HUES64 (cell line): ENCODE measurements around the gene PTGDS.
A peak's percentile ranks its signal among the peaks of the same experiment; 100 is the strongest.

Source experiments
- H3K27ac ChIP-seq: 2 replicates; pipeline ENCODE4 v1.7.0; 2013; ENCODE audit warnings: low read depth, low read length, inconsistent platforms
- H3K27me3 ChIP-seq: 2 replicates; pipeline ENCODE4 v1.6.1; 2013; ENCODE audit warnings: mild to moderate bottlenecking, low read length; ENCODE audit not compliant: insufficient read depth
- H3K36me3 ChIP-seq: 2 replicates; pipeline ENCODE4 v1.6.1; 2013; ENCODE audit warnings: mild to moderate bottlenecking, low read length; ENCODE audit not compliant: insufficient read depth
- H3K4me1 ChIP-seq: 2 replicates; pipeline ENCODE4 v1.6.1; 2013; ENCODE audit warnings: mild to moderate bottlenecking, low read length, moderate library complexity; ENCODE audit not compliant: insufficient read depth
- H3K4me3 ChIP-seq: 2 replicates; pipeline ENCODE4 v1.5.1; 2013; ENCODE audit warnings: mild to moderate bottlenecking, low read length, moderate library complexity
- H3K9ac ChIP-seq: 2 replicates; pipeline ENCODE4 v1.6.1; 2013; ENCODE audit warnings: mild to moderate bottlenecking, low read depth, low read length
- H3K9me3 ChIP-seq: 2 replicates; pipeline ENCODE4 v1.6.1; 2013; ENCODE audit warnings: low read depth, low read length; ENCODE audit not compliant: insufficient read depth
- WGBS: fragments of 150-250, 120-280 bp; methylation state at CpG from one replicate; pipeline ENCODE4 v1.1.7; 2013; ENCODE audit warnings: missing lambda C conversion rate; 5-methylcytosine and 5-hydroxymethylcytosine counted together

Gene PTGDS

GRCh38 chr9:136946228-136947027 lies 30.9 kb upstream of the PTGDS start:
- 92% methylated on average over 27 of the region's 27 CpGs for WGBS
- Histone ChIP-seq H3K36me3 (peaks cover 15% of the 10 kb centered on the region), H3K27ac (no peak overlapping the region), H3K27me3 (no peaks in the 10 kb centered on the region), H3K4me3 (no peak overlapping the region), H3K9ac (no peak overlapping the region), H3K4me1 (peaks cover 7% of the 10 kb centered on the region), H3K9me3 (no peaks in the 10 kb centered on the region)

- Histone ChIP-seq H3K9me3 (no peaks in the 10 kb centered on the region), H3K9ac (no peak overlapping the region; the same call in 1 of the 2 replicates), H3K4me3 (no peak overlapping the region), H3K27ac (no peak overlapping the region), H3K4me1 (peaks cover 7% of the 10 kb centered on the region), H3K36me3 (peaks cover 7% of the 10 kb centered on the region), H3K27me3 (no peaks in the 10 kb centered on the region)
- WGBS, result 78% methylated on average over 26 of the region's 26 CpGs
These were observed 30.0 kb upstream of the PTGDS start for GRCh38 chr9:136947028-136947891.

- WGBS, result 58% methylated on average over 15 of the region's 15 CpGs
- Histone ChIP-seq H3K4me1 (peaks cover 7% of the 10 kb centered on the region), H3K9me3 (no peaks in the 10 kb centered on the region), H3K4me3 (no peak overlapping the region), H3K27me3 (no peaks in the 10 kb centered on the region), H3K36me3 (no peaks in the 10 kb centered on the region), H3K27ac (no peak overlapping the region), H3K9ac (no peak overlapping the region)
These were observed 29.3 kb upstream of the PTGDS start for GRCh38 chr9:136947955-136948510.

DNA sequence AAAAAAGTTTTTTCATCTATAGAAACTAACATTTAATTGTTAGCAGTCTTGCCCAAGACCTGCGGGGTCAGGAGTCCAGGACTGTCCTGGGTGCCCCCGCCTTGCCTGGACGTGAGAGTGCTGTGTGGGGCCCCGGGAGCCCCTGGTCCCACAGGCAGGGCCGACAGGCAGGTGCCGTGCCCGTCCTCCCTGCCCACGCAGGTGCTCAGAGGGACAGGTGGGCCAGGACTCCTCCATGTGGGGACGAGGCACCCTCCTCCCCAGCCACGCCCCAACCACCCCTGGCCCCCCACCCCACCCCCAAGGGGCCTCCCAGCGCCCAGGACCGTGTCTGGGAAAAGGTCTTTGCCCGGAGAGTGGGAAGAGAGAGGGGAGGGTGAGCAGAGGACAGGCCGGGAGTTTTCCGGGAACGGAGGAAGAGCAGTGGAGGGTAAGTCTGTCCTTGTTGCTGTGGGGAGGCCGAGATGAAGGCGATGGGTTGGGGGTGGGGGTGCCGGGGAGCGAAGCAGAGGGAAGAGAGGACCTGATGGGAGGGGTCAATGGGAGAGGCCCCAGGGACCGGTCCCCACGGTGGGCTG lies 28.0 kb upstream of the PTGDS start:
- Histone ChIP-seq H3K9ac (peak overlapping the region; percentile 71), H3K4me3 (peak overlapping the region; percentile 67), H3K9me3 (no peaks in the 10 kb centered on the region), H3K27me3 (no peaks in the 10 kb centered on the region), H3K36me3 (no peaks in the 10 kb centered on the region), H3K27ac (no peak overlapping the region), H3K4me1 (peaks cover 7% of the 10 kb centered on the region)
- 29% methylated on average over 22 of the region's 22 CpGs for WGBS

- H3K36me3 ChIP-seq, result no peaks in the 10 kb centered on the region
- H3K27me3 ChIP-seq, result no peaks in the 10 kb centered on the region
- peak overlapping the region; percentile 77 for H3K9ac ChIP-seq
- 4% methylated on average over 63 of the region's 63 CpGs for WGBS
- no peaks in the 10 kb centered on the region for H3K9me3 ChIP-seq
- H3K27ac ChIP-seq, result peak overlapping the region; percentile 63
- H3K4me3 ChIP-seq, result peak overlapping the region; percentile 67
- H3K4me1 ChIP-seq, result peaks cover 7% of the 10 kb centered on the region
These were observed 27.3 kb upstream of the PTGDS start for GRCh38 chr9:136949817-136950655.

DNA sequence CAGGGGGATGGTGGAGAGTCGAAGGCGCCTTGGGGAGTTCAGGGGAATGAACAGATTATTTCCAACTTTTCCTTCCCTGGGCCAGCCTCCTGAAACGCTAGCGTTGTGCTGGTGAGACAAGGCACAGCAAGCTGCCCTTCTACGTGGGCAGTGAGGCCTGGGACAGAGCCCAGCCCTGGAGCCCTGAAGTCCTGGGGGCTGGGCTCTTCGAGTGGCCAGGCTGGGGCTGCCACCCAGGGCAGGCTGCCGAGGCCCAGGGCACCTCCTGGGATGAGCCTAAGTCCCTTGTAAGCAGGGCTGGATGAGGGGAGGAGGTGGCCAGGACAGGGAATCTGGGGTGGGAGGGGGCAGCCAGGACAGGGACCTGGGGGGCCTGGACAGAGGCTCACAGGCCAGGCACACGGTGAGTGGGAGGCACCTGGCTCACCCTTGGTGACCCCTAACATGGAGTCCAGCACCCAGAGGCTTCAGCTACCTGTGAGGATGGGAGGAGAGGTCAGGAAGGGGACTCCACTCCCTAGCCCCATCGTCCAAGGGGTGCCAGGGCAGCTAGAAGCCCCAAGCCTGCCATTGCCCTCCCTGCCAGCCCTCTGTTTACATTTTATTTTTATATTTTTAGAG lies 26.5 kb upstream of the PTGDS start:
- Histone ChIP-seq H3K4me1 (peaks cover 7% of the 10 kb centered on the region), H3K27me3 (no peaks in the 10 kb centered on the region), H3K9ac (peak overlapping the region; percentile 77), H3K27ac (peak overlapping the region; percentile 63), H3K9me3 (no peaks in the 10 kb centered on the region), H3K4me3 (peak overlapping the region; percentile 67), H3K36me3 (no peaks in the 10 kb centered on the region)
- 53% methylated on average over 9 of the region's 9 CpGs for WGBS

GRCh38 chr9:136951541-136952320 lies 25.6 kb upstream of the PTGDS start, which contains the start of gene LCN12:
Gene LCN12, plus strand, starts transcription at chr9:136952273. Its CDS starts 55 bp downstream, at chr9:136952328.
- H3K4me1 ChIP-seq, result peaks cover 7% of the 10 kb centered on the region
- no peak within 1 kb of the TSS for H3K27ac ChIP-seq
- WGBS, result 88% methylated on average over 14 of the region's 14 CpGs
- H3K36me3 ChIP-seq, result no peaks in the 10 kb centered on the region
- no peaks in the 10 kb centered on the region for H3K27me3 ChIP-seq
- no peaks in the 10 kb centered on the region for H3K9me3 ChIP-seq
- H3K4me3 ChIP-seq, result no peak within 1 kb of the TSS
- H3K9ac ChIP-seq, result no peak within 1 kb of the TSS

GRCh38 chr9:136952321-136952850 lies 24.9 kb upstream of the PTGDS start:
- Histone ChIP-seq H3K27ac (no peak overlapping the region), H3K9me3 (no peaks in the 10 kb centered on the region), H3K4me3 (no peak overlapping the region), H3K9ac (no peak overlapping the region), H3K4me1 (peaks cover 7% of the 10 kb centered on the region), H3K27me3 (no peaks in the 10 kb centered on the region), H3K36me3 (no peaks in the 10 kb centered on the region)
- 87% methylated on average over 15 of the region's 15 CpGs for whole genome bisulfite sequencing

DNA sequence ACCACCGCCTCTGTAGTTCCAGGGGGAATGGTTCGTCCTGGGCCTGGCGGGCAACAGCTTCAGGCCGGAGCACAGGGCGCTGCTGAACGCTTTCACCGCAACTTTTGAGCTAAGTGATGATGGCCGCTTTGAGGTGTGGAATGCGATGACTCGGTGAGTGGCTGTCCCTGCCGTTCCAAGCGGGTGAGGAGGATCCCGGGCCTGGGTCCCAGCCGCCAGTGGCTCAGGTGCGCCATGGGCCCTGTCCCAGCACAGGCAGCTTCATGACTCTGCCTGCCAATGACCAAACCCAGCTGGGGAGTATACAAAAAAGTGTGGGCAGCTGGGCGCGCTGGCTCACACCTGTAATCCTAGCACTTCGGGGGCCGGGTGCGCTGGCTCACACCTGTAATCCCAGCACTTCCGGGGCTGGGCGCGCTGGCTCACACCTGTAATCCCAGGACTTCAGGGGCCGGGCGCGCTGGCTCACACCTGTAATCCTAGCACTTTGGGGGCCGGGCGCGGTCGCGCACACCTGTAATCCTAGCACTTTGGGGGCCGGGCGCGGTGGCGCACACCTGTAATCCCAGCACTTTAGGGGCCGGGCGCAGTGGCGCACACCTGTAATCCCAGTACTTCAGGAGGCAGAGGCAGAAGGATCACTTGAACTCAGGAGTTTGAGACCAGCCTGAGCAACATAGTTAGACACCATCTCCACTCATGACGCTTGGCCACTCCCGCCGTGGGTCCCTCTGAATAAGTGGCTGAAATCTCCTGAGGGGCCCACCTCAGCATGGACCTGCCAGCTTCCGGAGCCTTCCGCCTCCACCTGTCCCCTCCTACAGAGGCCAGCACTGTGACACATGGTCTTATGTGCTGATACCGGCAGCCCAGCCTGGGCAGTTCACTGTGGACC lies 24.2 kb upstream of the PTGDS start:
- no peaks in the 10 kb centered on the region for H3K9me3 ChIP-seq
- no peak overlapping the region for H3K9ac ChIP-seq
- no peak overlapping the region for H3K4me3 ChIP-seq
- 92% methylated on average over 44 of the region's 44 CpGs for WGBS
- no peak overlapping the region for H3K27ac ChIP-seq
- H3K36me3 ChIP-seq, result no peaks in the 10 kb centered on the region
- H3K27me3 ChIP-seq, result no peaks in the 10 kb centered on the region
- H3K4me1 ChIP-seq, result peaks cover 7% of the 10 kb centered on the region
